Inflammatory macrophage treated with lipopolysaccharide for 1 hour (primary cell): ENCODE results near the gene UBE2E2.
"Not testable (repeated sequence)": the region's sequence is repeated elsewhere in the genome, so short reads cannot be mapped to it uniquely, and the experiment has no call there.

Source experiments
- DNase-seq, 2 donors: peaks; one replicate each; pipeline ENCODE4 v3.0.0-alpha.2; 2020 to 2022

Gene UBE2E2

DNA sequence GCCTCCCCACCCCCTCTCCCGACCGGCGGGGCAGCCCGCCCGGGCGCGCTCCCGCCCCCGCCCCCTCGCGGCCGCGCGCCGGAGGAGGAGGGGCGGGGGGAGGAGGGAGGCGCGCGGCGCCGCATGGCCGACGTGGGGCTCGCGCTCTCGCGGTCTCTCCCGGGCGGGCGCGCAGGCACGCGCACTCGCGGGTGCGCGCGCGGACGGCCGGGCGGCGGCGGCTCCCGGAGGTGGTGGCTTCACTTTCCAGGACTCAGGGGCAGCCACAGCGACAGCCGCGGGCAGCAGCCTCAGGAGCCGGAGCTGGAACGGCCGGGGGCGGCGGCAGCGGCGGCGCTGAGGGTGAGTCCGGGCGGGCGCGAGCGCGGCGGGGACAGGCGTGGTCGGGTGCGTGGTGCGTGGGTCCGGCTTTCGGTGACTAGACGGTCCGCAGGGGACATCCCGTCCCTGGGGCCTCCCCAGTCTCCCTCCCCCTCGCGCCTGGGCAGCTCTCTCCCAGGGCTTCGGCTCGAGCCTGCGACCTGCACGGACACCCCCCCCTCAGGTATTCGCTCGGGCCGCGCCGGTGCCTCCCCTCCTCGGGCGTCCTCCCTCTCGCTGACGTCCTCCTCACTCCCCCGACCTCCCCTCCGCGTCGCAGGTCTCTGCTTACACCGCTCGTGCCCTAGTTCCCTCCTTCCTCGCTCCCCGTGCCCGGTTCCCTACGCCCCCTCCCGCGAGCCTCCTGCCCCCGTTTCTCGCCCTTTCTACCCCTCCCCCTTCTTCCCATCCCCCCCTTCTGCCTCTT, at the start of gene UBE2E2:
TSS of gene UBE2E2 (plus strand) at position 407 of the 787 bp plus-strand sequence.
- DNase-seq, result peak; percentile 74 to 81

DNA sequence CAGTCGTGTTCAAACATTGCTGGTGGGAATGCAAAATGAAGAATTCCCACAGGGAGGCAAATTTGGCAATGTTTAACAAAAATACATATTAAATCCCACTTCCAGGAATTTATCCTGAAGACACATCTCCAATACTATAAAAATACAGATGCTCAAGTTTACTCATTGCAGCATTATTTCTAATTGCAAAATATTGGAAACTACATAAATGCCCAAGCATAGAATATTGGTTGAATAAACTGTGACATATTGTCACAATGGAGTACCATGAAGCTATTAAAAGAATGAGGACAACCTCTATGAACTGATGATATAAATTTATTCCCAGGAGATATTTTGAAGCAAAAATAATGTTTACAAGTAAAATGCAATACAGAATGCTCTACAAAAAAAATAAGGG, 49.7 kb upstream of the UBE2E2 start:
- DNase-seq, result peak; percentile 76 to 78

DNA sequence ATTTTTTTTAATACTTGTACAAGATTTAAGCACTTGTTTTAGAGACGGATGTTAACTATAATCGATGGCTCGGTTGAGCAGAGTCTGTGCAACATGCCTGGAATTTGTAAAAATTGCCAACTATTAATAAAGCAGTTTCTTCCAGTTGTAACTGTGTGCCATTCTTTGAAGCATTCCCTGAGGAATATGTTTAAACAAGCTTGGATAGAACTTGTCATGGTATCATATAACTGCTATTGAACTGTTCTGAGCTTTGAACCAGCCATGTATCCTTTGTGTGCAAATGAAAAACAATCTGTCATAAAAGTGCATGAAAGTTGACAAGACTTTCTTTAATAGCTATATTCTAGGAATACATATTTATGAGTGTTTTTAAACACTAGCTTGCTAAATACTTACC, 45.8 kb upstream of the UBE2E2 start:
- no peak for DNase-seq

DNA sequence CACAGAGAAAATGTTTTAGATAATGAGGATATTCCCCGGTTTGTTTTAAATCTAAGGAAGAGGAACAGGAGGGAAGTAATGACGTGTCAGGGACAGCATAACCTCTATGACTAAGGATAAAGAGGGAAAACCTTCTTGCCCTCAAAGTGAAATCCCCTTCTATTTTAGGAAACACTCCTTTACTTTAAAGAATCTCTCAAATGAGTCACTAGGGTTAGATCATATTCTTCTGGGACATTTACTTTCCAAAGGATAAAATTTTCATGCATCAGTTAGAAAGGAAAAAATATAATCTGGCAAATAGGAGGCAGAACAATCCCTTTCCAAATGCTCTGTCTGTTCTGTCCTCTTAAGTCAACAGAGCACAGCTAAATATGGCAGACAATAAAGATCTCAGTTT, 43.2 kb upstream of the UBE2E2 start:
- DNase-seq, result peak; percentile 72 to 94

DNA sequence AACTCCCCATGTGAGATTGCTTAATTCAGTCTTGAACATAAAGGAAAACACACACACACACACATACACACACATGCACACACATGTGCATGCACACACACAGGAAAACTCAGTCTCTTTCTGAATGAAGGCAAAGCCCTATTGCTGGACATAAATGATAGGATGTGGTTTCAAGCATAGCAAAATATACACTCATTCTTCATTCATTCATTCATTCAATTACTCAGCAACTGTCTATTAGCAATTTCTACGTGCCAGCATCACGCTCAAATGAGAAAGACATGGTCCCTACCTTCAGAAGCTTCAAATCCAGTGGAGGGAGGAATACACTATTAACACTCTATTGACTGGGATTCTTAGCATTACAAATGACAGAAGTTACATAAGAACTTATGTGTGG, 41.8 kb upstream of the UBE2E2 start:
- no peak for DNase-seq

DNA sequence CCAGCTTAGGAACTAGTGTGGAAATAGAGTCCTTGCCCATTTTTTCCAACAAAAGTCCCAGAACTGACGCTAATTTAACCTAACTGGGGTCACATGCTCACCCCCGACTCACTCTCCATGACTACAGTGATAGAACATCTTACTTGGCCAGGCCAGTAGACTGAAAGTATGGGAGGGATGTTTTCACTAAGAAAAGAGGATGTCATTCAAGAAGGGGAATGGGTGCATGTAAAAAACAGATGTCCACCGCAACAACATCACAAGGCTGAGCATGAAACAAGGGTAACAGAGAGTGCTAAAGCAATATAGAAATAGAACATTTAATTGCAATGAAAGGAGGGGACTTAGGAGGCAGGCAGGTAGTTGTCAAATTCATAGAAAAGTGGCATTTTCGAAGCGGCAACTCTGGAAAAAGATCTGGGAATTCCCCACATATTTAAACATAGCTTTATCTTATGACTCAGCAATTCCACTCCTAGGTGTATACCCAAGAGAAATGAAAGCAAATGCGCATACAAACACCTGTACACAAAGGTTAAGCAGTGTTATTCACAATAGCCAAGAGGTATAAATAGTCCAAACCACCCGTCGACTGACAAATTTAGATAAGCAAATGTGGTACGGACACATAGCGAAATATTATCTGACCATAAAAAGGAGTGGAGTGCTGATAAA, 41.1 kb upstream of the UBE2E2 start:
- peak; percentile 47 to 60 for DNase-seq

DNA sequence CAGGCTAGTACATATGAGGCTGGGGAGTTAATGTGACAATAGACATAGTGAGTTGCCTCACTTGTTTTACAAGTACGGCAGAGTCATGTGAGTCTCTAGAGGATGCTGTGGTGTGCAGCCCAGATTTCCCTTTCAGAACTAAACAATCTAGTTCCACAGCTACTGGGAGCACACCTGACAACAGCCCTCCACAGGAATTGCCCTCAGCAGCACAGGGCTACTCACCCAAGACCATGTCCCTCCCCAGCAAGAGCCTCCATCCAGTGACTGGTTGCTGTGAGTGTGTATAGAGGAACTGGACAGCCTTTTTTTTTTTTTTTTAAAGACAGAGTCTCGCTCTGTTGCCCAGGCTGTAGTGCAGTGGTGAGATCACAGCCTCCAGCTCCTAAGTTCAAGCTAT, 40.2 kb upstream of the UBE2E2 start:
- DNase-seq, result peak in 1 of 2 donors; percentile 58

DNA sequence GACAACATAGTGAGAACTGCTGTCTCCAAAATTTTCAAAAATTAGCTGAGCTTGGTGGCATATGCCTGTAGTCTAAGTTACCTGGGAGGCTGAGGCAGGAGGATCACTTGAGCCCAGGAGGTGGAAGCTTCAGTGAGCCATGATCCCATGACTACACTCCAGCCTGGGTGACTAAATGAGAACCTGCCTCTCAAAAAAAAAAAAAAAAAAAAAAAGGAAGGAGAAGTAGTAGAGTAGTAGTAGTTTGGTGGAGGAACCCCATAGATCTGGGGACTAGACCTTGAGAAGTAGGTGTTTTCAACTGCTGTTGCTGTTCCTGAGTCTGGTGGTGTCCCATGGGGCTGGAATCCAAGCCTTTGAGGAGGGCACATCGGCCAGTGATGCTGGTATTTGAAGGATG, 38.4 kb upstream of the UBE2E2 start:
- peak; percentile 34 to 68 for DNase-seq

DNA sequence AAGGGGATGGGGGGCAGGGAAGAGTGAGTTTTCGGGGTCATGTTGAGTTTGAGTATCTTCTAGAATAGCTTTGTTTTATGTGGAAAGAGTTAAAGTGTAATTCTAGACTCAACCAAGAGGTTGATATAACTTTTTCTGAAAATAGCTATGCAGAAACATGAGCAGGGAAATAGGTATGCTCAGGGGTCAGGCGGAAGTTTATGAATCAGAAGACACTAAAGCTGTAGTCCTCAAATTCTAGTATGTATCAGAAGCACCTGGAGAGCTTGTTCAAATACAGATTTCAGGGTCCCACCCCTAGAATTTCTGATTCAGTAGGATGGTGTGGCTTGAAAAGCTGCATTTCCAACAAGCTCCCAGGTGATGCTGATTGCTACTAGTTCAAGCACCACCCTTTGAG, 37.6 kb upstream of the UBE2E2 start:
- DNase-seq, result no peak

DNA sequence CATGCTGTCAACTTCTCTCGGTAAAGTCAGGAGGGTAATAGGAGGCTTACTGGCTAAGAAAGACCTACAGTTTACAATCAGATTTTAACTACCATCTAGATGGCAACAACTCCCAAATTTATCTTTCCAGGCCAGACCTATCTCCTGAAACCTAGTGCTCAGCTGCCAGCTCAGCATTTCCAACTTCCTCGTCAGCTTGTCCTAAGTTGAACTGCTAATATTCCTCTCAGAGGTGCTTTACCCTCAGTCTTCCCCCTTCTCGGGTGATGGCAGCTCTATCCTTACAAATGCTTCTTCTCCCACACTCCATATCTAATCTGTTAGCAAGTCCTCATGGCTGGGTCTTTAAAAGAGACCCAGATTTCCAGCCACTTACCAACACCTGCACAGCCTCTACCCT, 36.9 kb upstream of the UBE2E2 start:
- peak in 1 of 2 donors; percentile 39 for DNase-seq

DNA sequence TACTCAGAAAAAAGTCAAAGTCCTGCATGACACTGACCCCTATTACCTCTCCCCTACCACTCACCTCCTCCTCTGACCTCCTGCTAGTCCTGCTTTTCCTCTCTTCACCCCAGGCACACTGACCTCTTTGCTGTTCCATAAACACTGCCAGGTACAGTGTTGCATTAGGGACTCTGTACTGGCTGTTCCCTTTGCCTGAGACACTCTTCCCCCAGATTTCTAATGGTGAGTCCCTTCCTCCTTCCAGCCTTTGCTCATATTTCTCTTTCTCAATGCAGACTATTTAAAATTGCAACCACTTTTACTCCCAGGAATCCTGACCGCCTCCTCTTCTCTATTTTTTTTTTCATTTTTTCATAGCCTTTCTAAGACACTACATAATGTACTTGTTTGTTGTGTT, 36.3 kb upstream of the UBE2E2 start:
- peak; percentile 23 to 73 for DNase-seq

DNA sequence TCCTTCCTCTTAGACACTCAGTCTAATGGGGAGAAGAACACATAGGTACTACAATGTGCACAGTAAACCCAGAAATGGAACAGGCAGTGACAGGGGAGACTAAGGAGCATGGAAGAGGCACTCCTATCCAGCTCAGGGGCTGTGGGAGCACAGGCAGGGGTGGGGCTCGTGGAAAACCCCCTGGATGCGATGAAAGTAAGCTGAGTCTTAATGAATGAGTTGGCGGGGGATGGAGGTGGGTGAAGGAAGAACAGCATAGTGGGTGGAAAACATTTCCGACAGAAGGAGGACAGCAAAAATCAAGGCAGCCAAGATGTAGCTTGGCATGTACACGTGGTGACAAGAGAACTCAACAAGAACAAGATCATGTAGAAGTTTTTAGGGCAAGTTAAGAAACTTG, 33.6 kb upstream of the UBE2E2 start:
- DNase-seq, result no peak

DNA sequence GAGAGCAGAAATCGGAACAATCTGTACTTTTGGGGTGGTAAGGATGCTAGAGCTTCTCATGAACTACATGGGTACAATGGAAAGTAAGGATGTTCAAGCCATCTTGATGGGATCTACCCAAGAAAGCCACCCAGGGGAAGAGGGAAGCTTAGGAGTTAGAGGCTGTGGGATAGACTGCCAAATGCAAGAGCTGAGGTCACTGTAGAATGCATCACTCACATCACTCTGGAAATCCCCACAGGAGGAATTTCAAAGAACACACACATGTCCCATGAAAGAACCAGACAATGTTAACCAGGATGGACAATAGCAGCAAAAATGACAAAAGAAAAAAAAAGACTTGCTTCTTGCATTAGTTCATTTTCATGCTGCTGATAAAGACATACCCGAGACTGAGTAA, 32.8 kb upstream of the UBE2E2 start:
- DNase-seq, result peak; percentile 60 to 87

DNA sequence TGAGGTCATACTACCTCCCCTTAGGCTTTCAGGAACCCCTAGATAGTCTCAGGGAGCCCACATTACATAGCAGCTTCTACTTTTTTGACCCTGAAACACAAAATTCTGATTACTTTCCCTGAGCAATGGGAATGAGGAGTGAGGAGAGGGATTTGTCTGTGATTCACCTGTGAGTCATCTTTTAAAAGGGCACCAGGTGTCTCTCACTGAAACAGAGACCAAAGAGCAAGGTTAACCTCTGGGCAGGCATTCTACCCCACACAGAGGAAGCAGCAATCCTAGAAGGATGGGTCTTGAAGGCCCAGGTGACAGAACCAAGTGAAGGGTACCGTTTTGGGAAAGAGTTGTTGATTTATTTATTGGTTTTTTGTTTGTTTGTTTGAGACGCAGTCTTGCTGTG, 31.1 kb upstream of the UBE2E2 start:
- DNase-seq, result no peak

DNA sequence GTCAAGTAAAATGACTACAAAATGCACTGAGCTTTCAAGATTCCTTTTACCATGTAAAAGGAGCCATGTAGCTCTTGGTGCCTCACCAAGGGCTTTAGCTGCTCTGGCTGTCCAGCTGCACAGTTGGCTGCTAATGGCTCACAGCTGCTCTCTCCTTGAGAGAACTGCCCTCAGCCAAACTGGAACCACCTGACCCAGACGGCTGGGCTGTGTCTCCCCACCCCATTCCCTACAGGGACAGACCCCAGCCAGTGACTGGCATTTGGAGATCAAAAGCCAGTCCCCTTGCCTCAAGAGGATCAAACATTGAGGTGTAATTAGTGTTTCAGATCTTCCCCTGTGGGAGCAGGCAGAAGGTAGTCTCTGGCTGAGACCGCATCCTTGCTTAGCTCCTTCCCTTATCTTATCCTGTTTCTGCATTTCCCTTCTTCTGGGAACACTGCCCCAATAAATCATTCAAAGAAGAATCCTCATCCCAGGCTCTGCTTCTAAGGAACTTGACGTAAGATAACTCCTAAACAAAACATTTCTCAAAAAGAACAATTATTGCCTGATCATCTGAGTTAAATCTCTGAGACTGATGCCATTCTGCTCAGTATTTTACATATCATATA, 28.6 kb upstream of the UBE2E2 start:
- no peak for DNase-seq

DNA sequence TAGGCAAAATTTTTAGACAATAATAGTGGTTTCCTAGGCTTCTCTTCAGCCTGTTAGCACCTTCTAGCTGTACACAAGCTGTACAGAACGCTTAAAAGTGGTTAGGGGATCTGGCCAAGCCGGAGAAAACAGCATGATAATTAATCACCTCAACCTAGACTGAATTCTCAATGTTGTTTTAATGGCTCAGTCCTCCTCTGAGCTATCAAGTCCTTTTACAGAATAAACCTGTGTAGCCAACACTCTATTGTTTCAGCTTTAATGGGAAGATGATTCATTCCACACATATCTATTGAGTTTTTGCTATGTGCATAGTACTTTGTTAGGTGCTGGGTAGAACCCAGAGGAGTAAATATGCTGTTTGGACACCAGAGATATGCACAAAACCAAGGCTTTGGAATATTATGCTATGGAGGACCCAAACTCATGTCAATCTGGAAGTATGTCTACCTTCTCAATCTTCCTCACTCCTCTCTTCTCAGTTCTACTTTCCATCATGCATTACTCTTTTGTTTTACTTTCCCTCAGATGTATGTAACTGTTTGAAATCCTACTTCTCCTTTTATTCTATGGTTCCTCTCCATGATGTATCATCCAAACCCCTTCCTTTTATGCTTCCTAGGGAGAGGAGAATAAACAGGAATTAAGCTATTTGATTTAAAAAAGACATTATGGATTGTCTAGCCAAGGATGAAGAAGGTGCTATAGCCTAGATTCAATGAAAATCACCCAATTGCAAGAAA, 27.6 kb upstream of the UBE2E2 start:
- DNase-seq, result peak; percentile 38 to 49

DNA sequence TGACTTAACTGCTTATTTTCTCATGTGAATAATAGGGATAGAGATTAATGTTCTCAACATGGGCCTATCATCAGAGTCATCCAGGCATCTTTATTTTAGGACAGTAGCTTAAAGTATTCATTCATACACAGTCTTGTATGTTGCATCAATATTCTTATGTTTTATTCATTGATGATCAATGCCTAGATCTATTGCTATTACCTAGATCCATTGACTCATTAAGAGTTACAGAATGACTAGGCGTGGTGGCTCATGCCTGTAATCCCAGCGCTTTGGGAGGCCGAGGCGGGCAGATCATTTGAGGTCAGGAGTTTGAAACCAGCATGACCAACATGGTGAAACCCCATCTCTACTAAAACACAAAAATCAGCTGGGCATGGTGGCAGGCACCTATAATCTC, 26.3 kb upstream of the UBE2E2 start:
- not testable (repeated sequence) for DNase-seq

DNA sequence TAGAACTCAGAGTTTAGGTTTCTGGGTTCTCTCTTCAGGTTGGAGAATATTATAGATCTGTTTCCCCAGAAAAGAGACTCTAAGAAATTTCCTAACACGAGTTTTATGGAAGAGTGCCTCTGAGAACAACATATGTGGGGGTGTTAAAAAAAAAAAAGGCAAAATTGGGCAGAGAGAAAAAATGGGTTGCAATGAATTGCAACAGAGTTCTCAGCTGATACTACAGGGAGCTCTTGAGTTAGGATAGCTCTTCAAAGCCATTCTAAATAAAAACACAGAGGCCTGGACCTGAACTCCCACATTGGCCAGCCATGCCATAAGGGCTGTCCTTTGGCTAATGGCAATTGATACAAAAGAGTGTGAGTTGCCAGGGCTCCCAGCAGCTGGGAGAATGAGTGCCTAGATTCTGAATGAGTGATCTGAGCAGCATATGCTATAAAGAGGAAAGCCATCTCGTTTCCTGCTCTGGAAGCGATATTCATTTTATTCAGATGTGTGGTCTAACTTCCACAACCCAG, 20.1 kb upstream of the UBE2E2 start:
- peak in 1 of 2 donors; percentile 59 for DNase-seq

DNA sequence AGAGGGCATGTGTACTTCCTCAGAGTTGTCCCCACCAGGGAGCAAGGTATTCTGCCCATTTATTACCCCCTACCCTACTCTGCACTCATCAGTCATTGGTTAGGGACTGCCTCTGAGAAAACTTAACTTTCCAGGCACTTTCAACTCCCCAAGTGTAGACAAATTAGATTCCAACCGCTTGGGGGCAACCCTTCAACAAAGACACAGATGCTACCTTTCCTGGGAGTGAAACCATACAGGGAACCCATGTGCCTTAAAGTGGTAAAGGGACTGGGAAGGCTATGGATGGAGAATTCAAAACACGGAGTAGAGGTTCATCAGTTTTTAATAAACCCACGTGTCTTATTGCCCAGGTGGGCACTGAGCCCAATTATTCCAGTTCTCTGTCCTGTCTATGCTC, 19.4 kb upstream of the UBE2E2 start:
- DNase-seq, result no peak

DNA sequence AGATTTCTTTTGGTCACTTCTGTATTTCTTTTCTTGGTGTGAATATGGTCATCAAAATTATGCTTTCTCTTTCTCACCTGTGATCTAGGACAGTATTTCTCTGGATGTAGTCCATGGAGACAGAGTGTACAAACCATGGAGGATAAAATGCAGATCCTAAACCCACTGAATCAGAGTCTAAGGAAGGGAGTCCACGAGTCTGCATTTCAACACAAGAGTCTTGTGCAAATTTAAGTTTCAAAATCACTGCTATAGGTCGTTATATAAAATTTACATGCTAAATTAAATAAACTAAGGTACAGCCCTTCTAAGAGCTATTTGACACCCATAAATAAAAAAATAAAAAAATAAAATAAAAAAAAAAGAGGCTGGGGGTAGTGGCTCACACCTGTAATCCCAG, 17.3 kb upstream of the UBE2E2 start:
- DNase-seq, result peak; percentile 74 to 79

DNA sequence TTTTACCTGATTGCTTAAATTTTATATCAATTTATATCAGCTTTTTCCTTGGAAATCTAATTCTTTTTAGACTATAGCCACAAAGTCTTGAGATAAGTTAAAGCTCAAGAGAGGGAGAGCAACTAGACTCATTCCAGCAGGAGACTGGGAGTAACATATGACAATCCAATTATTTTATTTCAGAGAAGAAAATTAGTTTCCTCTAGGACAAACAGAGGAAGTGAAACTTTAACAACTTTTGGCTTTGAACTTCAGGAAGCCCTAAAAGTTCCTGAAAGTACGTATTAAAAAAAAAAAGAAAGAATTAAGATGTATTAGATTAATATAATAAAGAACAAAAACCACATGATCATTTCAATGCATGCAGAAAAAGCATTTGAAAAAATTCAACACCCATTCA, 13.9 kb upstream of the UBE2E2 start:
- DNase-seq, result no peak

DNA sequence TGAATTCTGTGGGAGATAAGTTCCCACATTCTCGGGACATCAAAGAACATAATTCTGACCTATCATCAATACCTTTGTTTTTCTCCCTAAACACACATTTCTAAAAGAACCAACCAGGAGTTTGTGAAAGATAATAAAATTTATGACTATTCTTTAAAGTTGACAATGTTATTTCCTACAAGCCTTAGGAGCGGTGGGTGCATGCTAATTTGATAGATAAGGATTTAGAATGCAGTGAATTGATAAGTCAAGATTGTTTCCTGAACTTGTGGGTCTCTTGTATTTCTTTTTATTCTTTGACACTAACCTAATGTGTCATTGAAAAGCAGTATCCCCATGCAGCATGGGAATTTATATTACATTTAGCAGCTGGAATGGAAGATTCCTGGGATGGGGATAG, 10.3 kb upstream of the UBE2E2 start:
- DNase-seq, result no peak

DNA sequence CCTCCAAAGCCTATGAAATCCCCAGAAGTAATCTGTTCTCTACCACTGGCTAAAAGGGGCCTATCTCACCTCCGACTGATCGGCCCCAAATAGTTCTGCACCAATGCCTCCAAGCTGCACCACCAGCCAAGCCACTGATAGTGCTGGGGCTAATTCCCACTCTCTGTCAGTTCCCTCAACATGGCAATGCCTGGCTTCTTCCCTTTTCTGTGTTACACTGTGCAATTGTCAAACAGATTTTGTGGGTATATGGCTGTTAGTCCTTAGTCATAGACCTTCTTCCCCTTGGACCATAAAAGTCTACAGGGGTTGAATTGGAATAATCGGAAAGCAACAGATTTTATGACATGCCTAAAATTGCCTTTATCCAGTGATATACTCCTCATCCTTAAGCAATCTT, 9.3 kb upstream of the UBE2E2 start:
- peak; percentile 47 to 59 for DNase-seq
